Measurements from ENCODE around the gene IL22RA2.

IL22RA2 gene

DNA sequence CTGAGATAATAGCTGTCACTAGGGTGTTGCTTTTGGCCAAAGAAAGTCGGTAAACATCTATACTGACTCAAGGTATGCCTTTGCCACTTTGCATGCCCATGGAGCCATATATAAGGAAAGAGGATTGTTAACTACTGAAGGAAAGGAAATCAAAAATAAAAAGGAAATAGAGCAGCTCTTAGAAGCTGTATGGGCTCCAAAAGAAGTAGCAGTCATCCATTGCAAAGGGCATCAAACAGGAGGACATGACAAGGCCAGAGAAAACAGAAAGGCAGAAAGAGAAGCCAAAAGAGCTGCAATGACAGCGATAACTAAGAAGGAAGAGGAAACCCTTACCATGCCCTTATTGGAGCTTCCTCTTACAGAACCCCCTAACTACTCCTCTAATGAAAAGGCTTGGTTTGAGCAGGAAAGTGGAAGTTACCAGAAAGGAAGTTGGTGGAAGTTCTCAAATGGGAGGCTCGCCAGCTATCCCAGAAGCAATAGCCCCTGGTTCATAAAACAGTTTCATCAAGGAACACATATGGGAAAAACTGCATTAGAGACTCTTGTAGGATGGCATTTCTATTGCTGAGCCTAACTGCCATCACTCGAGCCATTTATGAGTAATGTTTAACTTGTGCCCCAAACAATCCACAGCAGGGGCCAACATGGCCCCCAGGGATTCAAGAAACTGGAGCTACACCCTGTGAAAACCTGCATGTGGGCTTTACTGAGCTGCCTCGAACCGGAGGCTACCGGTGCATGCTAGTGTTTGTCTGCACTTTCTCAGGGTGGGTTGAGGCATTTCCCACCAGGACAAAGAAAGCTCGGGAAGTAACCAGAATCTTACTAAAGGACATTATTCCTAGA is 7.0 kb downstream of the IL22RA2 start:
- Histone ChIP-seq H3K36me3 (ENCODE audit: control insufficient read depth, insufficient read depth, low read length) (no peaks in the 10 kb centered on the region), H3K27ac (ENCODE audit: low read depth, low read length, severe bottlenecking) (no peak overlapping the region), H3K4me3 (ENCODE audit: extremely low read depth, insufficient read depth, low read length, poor library complexity, severe bottlenecking) (no peak overlapping the region), H3K4me1 (ENCODE audit: control insufficient read depth, insufficient read depth, low read length, poor library complexity, severe bottlenecking) (no peaks in the 10 kb centered on the region), H3K9me3 (ENCODE audit: control insufficient read depth, low read length) (peaks cover 29% of the 10 kb centered on the region)
- WGBS, 2 experiments (ENCODE audit: insufficient coverage in 2 of 2), result 93 to 97% methylated on average over 5 to 6 of the region's 8 CpGs

DNA sequence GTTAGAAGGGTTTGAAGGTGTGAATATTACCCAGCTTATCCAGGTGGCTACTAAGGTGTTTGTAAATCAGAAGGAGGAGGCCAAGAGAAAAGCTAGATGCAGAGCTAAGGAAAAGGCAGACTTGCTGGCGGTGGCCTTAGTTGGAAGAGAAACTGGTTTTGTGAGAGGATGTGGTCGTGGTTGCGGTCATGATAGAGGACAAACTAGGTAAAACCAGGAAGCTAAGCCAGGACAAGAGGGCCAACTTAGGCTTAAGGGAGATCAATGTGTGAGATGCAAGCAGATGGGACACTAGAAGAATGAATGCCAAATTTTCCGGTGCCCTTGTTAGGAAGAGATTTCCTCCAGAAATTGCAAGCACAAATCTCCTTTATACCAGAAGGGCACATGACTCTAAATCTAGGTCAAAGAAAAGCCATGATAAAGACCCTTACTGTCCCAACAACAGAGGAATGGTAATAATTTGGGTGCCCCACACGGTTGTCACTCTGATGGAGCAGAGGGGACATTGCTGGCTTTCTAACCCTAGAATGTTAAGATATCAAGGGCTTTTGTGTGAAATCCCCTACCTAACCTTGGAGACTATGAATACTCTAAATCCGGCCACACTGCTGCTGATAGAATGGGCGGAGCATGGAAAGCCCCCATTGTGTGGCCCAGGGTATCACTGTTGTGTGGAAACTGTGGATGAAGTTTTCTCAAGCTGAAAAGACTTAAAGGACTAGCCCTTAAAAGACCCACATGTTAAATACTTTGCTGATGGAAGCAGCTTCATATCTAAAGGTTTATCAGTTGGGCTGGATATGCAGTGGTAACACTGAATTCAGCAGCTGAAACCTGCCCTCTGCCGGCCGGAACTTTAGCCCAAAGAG is 7.8 kb downstream of the IL22RA2 start:
- H3K36me3 ChIP-seq (ENCODE audit: control insufficient read depth, insufficient read depth, low read length), result no peaks in the 10 kb centered on the region
- peaks cover 32% of the 10 kb centered on the region for H3K9me3 ChIP-seq (ENCODE audit: control insufficient read depth, low read length)
- H3K27ac ChIP-seq (ENCODE audit: low read depth, low read length, severe bottlenecking), result no peak overlapping the region
- H3K4me1 ChIP-seq (ENCODE audit: control insufficient read depth, insufficient read depth, low read length, poor library complexity, severe bottlenecking), result no peaks in the 10 kb centered on the region
- H3K4me3 ChIP-seq (ENCODE audit: extremely low read depth, insufficient read depth, low read length, poor library complexity, severe bottlenecking), result no peak overlapping the region
- WGBS, 2 experiments (ENCODE audit: insufficient coverage in 2 of 2), result 87 to 89% methylated on average over 5 to 7 of the region's 9 CpGs

DNA sequence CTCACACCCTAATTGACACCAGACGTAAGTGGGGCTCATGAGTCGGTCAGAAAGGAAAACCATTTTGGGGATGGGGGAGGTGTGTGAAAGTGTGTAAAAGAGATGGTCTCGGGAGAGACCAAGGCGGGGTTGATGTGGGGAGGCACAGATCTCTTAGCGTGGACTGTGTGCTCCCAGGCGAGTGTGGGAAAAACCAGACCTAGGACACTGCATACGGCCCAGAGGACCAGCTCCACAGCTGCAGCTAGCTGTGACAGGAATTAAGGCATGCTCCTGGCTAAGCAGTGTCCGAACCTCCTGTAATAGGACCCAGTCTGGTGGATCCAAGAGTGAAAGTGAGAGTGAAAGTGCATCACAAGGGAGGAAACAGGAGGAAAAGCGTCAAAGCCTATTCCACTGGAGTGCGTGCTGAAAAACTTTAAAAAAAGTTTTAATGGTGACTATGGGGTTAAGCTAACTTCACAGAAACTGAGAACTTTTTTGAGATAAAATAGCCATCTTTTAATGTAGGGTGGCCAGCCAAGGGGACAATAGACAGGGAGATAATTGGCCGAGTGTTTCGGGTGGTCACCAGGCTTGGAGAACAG is 9.6 kb downstream of the IL22RA2 start:
- 84 to 90% methylated on average over 10 of the region's 12 CpGs for WGBS, 2 experiments (ENCODE audit: insufficient coverage in 2 of 2)

DNA sequence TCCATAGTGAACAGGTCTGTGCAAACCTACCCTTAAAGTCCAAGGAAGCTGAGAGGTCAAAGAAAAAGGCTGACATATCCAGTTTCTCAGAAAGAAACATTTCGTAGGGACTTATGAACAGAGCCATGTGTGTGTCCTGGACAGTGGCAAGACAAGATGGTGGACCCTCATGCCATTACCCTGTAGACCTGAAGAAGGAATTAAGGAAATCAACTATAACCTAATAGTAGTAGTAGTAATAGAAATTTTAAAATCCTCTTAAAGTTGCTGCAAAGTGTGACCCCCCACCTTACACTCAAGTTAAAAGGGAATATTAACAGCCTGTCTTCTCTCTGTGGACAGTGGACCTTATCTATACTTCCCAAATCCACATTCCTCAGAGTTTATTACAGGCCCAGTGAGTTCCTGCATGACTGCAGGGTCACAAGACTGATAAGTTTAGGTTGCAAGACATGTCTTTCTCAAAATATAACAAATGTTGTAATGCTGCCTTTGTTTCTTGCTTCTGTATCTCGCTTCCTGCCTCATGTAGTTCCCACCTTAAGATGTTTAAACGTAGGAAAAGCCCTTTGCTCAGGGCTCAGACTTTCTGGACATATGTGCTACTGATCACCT is 10.6 kb downstream of the IL22RA2 start:
- H3K4me1 ChIP-seq (ENCODE audit: control insufficient read depth, insufficient read depth, low read length, poor library complexity, severe bottlenecking), result peaks cover 8% of the 10 kb centered on the region
- 82 to 90% methylated on average over 2 to 3 of the region's 3 CpGs for WGBS, 2 experiments (ENCODE audit: insufficient coverage in 2 of 2)
- peaks cover 32% of the 10 kb centered on the region for H3K9me3 ChIP-seq (ENCODE audit: control insufficient read depth, low read length)
- no peak overlapping the region for H3K27ac ChIP-seq (ENCODE audit: low read depth, low read length, severe bottlenecking)
- no peak overlapping the region for H3K4me3 ChIP-seq (ENCODE audit: extremely low read depth, insufficient read depth, low read length, poor library complexity, severe bottlenecking)
- no peaks in the 10 kb centered on the region for H3K36me3 ChIP-seq (ENCODE audit: control insufficient read depth, insufficient read depth, low read length)

More for the DNA sequence above, 9.6 kb downstream of the IL22RA2 start:
- Histone ChIP-seq H3K36me3 (ENCODE audit: control insufficient read depth, insufficient read depth, low read length) (no peaks in the 10 kb centered on the region), H3K9me3 (ENCODE audit: control insufficient read depth, low read length) (peaks cover 32% of the 10 kb centered on the region), H3K27ac (ENCODE audit: low read depth, low read length, severe bottlenecking) (no peak overlapping the region), H3K4me3 (ENCODE audit: extremely low read depth, insufficient read depth, low read length, poor library complexity, severe bottlenecking) (no peak overlapping the region), H3K4me1 (ENCODE audit: control insufficient read depth, insufficient read depth, low read length, poor library complexity, severe bottlenecking) (peaks cover 8% of the 10 kb centered on the region)

DNA sequence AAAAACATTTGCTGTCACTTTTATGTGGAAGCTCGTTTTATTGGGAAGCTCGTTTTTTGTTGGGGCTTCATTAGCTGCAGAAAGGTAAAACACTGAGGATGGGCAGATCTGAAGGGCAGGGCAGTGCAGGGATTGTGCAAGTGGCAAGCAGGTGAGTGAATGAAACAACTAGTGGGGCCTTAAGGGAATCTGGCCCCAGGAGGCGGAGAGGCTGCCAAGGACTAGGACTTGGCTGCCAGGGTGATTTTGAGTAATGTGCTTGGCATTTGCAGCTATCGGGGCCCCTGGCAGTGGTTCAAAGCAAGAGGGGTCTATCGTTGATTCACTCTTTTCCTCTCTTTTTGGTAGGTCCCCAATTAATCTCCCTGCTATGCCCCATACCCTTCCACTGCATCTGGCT is 11.5 kb downstream of the IL22RA2 start:
- Histone ChIP-seq H3K9me3 (ENCODE audit: control insufficient read depth, low read length) (peaks cover 32% of the 10 kb centered on the region), H3K36me3 (ENCODE audit: control insufficient read depth, insufficient read depth, low read length) (no peaks in the 10 kb centered on the region), H3K4me3 (ENCODE audit: extremely low read depth, insufficient read depth, low read length, poor library complexity, severe bottlenecking) (no peak overlapping the region), H3K4me1 (ENCODE audit: control insufficient read depth, insufficient read depth, low read length, poor library complexity, severe bottlenecking) (peaks cover 8% of the 10 kb centered on the region), H3K27ac (ENCODE audit: low read depth, low read length, severe bottlenecking) (no peak overlapping the region)
- 82 to 88% methylated on average over 3 to 5 of the region's 5 CpGs for WGBS, 2 experiments (ENCODE audit: insufficient coverage in 2 of 2)

DNA sequence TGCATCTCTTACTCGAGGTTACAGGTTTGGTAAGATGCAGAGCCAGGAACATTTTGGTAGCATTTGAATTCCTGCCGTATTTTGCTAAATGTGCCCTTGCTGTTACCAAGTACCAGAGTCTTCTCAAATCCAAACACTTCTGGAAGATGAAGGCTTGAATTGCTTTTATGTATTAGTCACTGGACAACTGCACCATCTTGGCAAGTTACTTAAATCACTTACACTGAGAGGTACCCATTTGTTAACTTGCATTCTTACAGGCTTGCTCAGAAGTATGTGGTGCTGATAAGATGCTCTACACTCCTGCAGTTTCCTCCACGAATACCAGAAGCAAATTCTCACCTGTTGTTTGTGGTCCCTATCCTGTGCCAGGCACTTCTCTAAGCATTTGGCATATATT is 12.7 kb downstream of the IL22RA2 start:
- H3K27ac ChIP-seq (ENCODE audit: low read depth, low read length, severe bottlenecking), result no peak overlapping the region
- WGBS, 2 experiments (ENCODE audit: insufficient coverage in 2 of 2), result 100% methylated on average over 1 of the region's 3 CpGs; no CpG with 5 or more reads in 1 of the 2 experiments
- H3K36me3 ChIP-seq (ENCODE audit: control insufficient read depth, insufficient read depth, low read length), result no peaks in the 10 kb centered on the region
- H3K4me1 ChIP-seq (ENCODE audit: control insufficient read depth, insufficient read depth, low read length, poor library complexity, severe bottlenecking), result peaks cover 8% of the 10 kb centered on the region
- no peak overlapping the region for H3K4me3 ChIP-seq (ENCODE audit: extremely low read depth, insufficient read depth, low read length, poor library complexity, severe bottlenecking)
- peaks cover 32% of the 10 kb centered on the region for H3K9me3 ChIP-seq (ENCODE audit: control insufficient read depth, low read length)

DNA sequence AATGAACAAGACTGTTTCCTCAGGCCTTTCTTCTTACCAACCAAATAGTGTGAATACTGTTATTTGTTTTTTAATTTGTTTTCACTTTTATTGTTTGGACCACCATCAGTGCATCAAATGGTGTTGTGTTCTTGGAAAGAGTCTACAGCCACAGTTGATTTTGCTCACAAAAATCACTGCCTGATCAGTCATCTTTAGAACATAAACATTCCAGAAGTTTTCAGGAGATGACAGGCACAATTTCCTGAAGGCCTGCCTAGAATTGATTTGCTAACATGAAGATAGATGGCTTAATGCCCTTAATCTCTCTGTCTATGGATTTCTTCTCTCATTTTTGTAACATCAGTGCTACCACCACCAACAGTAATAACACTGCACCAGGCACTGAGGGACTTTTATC is 13.5 kb downstream of the IL22RA2 start:
- H3K4me3 ChIP-seq (ENCODE audit: extremely low read depth, insufficient read depth, low read length, poor library complexity, severe bottlenecking), result no peak overlapping the region
- peaks cover 8% of the 10 kb centered on the region for H3K4me1 ChIP-seq (ENCODE audit: control insufficient read depth, insufficient read depth, low read length, poor library complexity, severe bottlenecking)
- H3K9me3 ChIP-seq (ENCODE audit: control insufficient read depth, low read length), result peaks cover 32% of the 10 kb centered on the region
- no peaks in the 10 kb centered on the region for H3K36me3 ChIP-seq (ENCODE audit: control insufficient read depth, insufficient read depth, low read length)
- no peak overlapping the region for H3K27ac ChIP-seq (ENCODE audit: low read depth, low read length, severe bottlenecking)

DNA sequence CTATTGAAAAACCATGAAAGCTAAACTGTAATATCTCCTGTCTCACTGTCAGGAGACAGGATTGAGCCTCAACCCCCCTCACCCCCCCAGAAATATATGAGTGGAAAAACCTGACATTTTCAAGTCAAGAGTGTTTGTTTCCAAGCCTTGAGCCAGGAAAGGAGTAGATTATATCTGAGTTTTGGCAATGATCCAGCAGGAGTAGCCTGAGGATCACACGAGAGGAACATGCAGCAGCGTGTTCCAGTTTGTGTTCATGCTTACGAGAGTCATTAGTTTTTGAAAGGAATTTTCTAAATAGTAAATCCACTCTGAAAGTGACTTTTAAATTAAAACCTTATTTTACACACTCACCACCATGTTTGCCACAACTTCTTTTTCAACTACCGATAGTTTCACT is 15.8 kb downstream of the IL22RA2 start:
- Histone ChIP-seq H3K9me3 (ENCODE audit: control insufficient read depth, low read length) (peaks cover 11% of the 10 kb centered on the region), H3K4me1 (ENCODE audit: control insufficient read depth, insufficient read depth, low read length, poor library complexity, severe bottlenecking) (peaks cover 8% of the 10 kb centered on the region), H3K36me3 (ENCODE audit: control insufficient read depth, insufficient read depth, low read length) (no peaks in the 10 kb centered on the region), H3K27ac (ENCODE audit: low read depth, low read length, severe bottlenecking) (no peak overlapping the region), H3K4me3 (ENCODE audit: extremely low read depth, insufficient read depth, low read length, poor library complexity, severe bottlenecking) (no peak overlapping the region)
- WGBS, 2 experiments (ENCODE audit: insufficient coverage in 2 of 2), result 96 to 100% methylated on average over 3 of the region's 4 CpGs

DNA sequence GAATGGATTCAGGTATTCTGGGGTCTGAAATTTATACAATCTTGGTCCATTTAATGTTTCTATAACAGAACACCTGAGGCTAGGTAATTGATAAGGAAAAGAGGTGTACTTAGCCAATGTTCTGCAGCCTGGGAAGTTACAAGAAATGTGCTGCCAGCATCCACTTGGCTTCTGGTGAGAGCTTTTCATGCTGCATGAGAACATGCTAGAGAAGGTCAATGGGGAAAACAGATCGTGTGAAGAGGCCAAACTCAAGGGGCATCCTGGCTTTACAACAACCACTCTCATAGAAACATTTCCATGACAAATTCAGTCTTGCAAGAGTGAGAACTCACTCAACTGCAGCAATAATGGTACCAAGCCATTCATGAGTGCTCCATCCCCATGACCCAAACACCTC is 16.8 kb downstream of the IL22RA2 start:
- Histone ChIP-seq H3K36me3 (ENCODE audit: control insufficient read depth, insufficient read depth, low read length) (no peaks in the 10 kb centered on the region), H3K9me3 (ENCODE audit: control insufficient read depth, low read length) (peaks cover 4% of the 10 kb centered on the region), H3K4me1 (ENCODE audit: control insufficient read depth, insufficient read depth, low read length, poor library complexity, severe bottlenecking) (peaks cover 8% of the 10 kb centered on the region), H3K27ac (ENCODE audit: low read depth, low read length, severe bottlenecking) (no peak overlapping the region), H3K4me3 (ENCODE audit: extremely low read depth, insufficient read depth, low read length, poor library complexity, severe bottlenecking) (no peak overlapping the region)
- WGBS, 2 experiments (ENCODE audit: insufficient coverage in 2 of 2), result 86 to 100% methylated on average over 1 of the region's 1 CpG

DNA sequence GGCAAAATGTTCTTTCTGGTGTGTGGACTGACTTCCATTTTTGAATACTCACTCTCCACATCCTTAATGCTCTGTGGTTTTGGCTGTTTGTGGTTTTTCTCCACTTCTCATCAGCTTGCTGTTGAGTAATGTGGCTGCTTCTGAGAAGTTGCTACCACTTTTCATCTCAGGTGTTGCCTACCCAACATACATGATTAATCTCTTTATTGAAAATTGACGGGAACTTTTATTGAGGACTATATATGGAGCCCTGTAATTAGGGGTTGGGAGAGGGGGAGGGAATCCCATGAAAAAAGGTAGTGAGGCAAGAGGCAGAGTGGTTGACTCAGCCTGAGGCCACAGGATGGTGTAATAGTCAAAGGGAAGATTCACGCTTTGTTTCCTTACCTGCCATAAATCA is 17.6 kb downstream of the IL22RA2 start:
- 100% methylated on average over 1 of the region's 2 CpGs; no CpG with 5 or more reads in 1 of the 2 experiments for WGBS, 2 experiments (ENCODE audit: insufficient coverage in 2 of 2)
- Histone ChIP-seq H3K4me3 (ENCODE audit: extremely low read depth, insufficient read depth, low read length, poor library complexity, severe bottlenecking) (no peak overlapping the region), H3K27ac (ENCODE audit: low read depth, low read length, severe bottlenecking) (no peak overlapping the region), H3K36me3 (ENCODE audit: control insufficient read depth, insufficient read depth, low read length) (no peaks in the 10 kb centered on the region), H3K9me3 (ENCODE audit: control insufficient read depth, low read length) (no peaks in the 10 kb centered on the region), H3K4me1 (ENCODE audit: control insufficient read depth, insufficient read depth, low read length, poor library complexity, severe bottlenecking) (peaks cover 8% of the 10 kb centered on the region)

All from mesodermal cell (in vitro differentiated cells).